GM13977 (cell line): Measurements from ENCODE around the gene MXRA8.

Experiments
- DNase-seq: peaks from one replicate; pipeline ENCODE4 v3.0.0; 2012; ENCODE audit warnings: low spot score
- CTCF ChIP-seq: IDR thresholded peaks from 2 replicates; pipeline ENCODE4 v1.5.1; 2012; ENCODE audit warnings: mild to moderate bottlenecking, control low read depth; ENCODE audit not compliant: insufficient read depth; ENCODE audit errors: extremely low read depth, missing control alignments
- in situ Hi-C: fragments of 300-500 bp; cut with MboI; formaldehyde crosslinking; loops from one replicate; pipeline ENCODE4 v1.12.0; 2022; ENCODE audit warnings: low sequenced_read_pairs, low pct_unique_long_range_greater_than_20kb, mixed read lengths, inconsistent platforms; ENCODE audit not compliant: unreplicated experiment

MXRA8 gene

GRCh38 chr1:1365875-1366698 is 7.7 kb upstream of the MXRA8 start:
- no peak for DNase-seq
- in situ Hi-C loops = no loop called here
- no peak for TF ChIP-seq CTCF

- TF ChIP-seq CTCF = no peak
- in situ Hi-C loops = no loop called here
- DNase-seq = no peak
These were observed 5.9 kb upstream of the MXRA8 start for GRCh38 chr1:1364266-1364665.

- TF ChIP-seq CTCF = no peak
- DNase-seq = no peak
- in situ Hi-C loops = no loop called here
These were observed 3.6 kb upstream of the MXRA8 start for GRCh38 chr1:1361982-1362423.

GRCh38 chr1:1361233-1361981 is 3.1 kb upstream of the MXRA8 start:
- no peak for DNase-seq
- TF ChIP-seq CTCF = no peak
- in situ Hi-C loops = no loop called here

- in situ Hi-C loops = no loop called here
- no peak for TF ChIP-seq CTCF
- no peak for DNase-seq
These were observed 2.3 kb upstream of the MXRA8 start for GRCh38 chr1:1360506-1361169.

- no peak for TF ChIP-seq CTCF
- in situ Hi-C loops = no loop called here
- DNase-seq = no peak
These were observed 1.5 kb upstream of the MXRA8 start for GRCh38 chr1:1359664-1360468.
